MM.1S (cell line): ENCODE results near the gene DND1.
A peak's percentile ranks its signal among the peaks of the same experiment; 100 is the strongest.
"Not testable (repeated sequence)": the region's sequence is repeated elsewhere in the genome, so short reads cannot be mapped to it uniquely, and the experiment has no call there.

Experiments
- DNase-seq: peaks from one replicate; pipeline ENCODE4 v3.0.0-alpha.2; 2015
- H2AFZ ChIP-seq: fragments of 300-600 bp; sonication (generic); 2 replicates; pipeline ENCODE4 v1.6.0; 2016; ENCODE audit warnings: antibody characterized with exemption, low read length
- H3F3A ChIP-seq: fragments of 300-600 bp; sonication (generic); 2 replicates; pipeline ENCODE4 v1.6.1; 2016; ENCODE audit warnings: mild to moderate bottlenecking, antibody characterized with exemption, low read length, moderate library complexity, mixed read lengths; ENCODE audit not compliant: insufficient read depth
- H3K27ac ChIP-seq: fragments of 300-600 bp; sonication (generic); 2 replicates; pipeline ENCODE4 v1.5.1; 2016; ENCODE audit warnings: mild to moderate bottlenecking, low read length
- H3K27me3 ChIP-seq: fragments of 300-600 bp; sonication (generic); replicated peaks from 2 replicates; pipeline ENCODE4 v1.6.0; 2016; ENCODE audit warnings: low read length; ENCODE audit not compliant: insufficient read depth
- H3K36me3 ChIP-seq: fragments of 300-600 bp; sonication (generic); replicated peaks from 2 replicates; pipeline ENCODE4 v1.6.1; 2016; ENCODE audit warnings: mild to moderate bottlenecking, low read length, mixed read lengths; ENCODE audit not compliant: insufficient read depth
- H3K4me1 ChIP-seq: fragments of 300-600 bp; sonication (generic); 2 replicates; pipeline ENCODE4 v1.6.1; 2016; ENCODE audit warnings: low read length, mixed read lengths
- H3K4me2 ChIP-seq: fragments of 300-600 bp; sonication (generic); 2 replicates; pipeline ENCODE4 v1.6.0; 2016; ENCODE audit warnings: low read depth, low read length
- H3K4me3 ChIP-seq: fragments of 300-600 bp; sonication (generic); 2 replicates; pipeline ENCODE4 v1.5.1; 2016; ENCODE audit warnings: low read length, mixed read lengths
- H3K79me2 ChIP-seq: fragments of 300-600 bp; sonication (generic); 2 replicates; pipeline ENCODE4 v1.6.1; 2016; ENCODE audit warnings: mixed run types, low read length, mixed read lengths
- H3K9ac ChIP-seq: fragments of 300-600 bp; sonication (generic); 2 replicates; pipeline ENCODE4 v1.6.1; 2016; ENCODE audit warnings: low read length, mixed read lengths
- H3K9me2 ChIP-seq: fragments of 300-600 bp; sonication (generic); replicated peaks from 2 replicates; pipeline ENCODE4 v1.6.1; 2016; ENCODE audit warnings: mild to moderate bottlenecking, low read length, mixed read lengths; ENCODE audit not compliant: insufficient read depth
- H3K9me3 ChIP-seq: fragments of 300-600 bp; sonication (generic); replicated peaks from 2 replicates; pipeline ENCODE4 v1.6.1; 2016; ENCODE audit warnings: mild to moderate bottlenecking, low read length, mixed read lengths; ENCODE audit not compliant: insufficient read depth
- H4K20me1 ChIP-seq: fragments of 300-600 bp; sonication (generic); 2 replicates; pipeline ENCODE4 v1.6.1; 2016; ENCODE audit warnings: mild to moderate bottlenecking, low read length, moderate library complexity, mixed read lengths; ENCODE audit not compliant: insufficient read depth
- EZH2 ChIP-seq: fragments of 300-600 bp; sonication (generic); optimal IDR thresholded peaks from 2 replicates; pipeline ENCODE3; 2017; ENCODE audit warnings: low read depth, mild to moderate bottlenecking, antibody characterized with exemption, low read length, mixed read lengths
- EZH2phosphoT487 ChIP-seq: fragments of 300-600 bp; sonication (generic); IDR thresholded peaks from 2 replicates; pipeline ENCODE4 v1.6.1; 2018; ENCODE audit warnings: antibody characterized with exemption, low read length
- TF ChIP-seq, protein P1 (sequence below): fragments of 300-600 bp; sonication (generic); IDR thresholded peaks from 2 replicates; pipeline ENCODE4 v1.5.1; 2016; ENCODE audit warnings: antibody characterized with exemption, low read length, mixed read lengths

Gene DND1

DNA sequence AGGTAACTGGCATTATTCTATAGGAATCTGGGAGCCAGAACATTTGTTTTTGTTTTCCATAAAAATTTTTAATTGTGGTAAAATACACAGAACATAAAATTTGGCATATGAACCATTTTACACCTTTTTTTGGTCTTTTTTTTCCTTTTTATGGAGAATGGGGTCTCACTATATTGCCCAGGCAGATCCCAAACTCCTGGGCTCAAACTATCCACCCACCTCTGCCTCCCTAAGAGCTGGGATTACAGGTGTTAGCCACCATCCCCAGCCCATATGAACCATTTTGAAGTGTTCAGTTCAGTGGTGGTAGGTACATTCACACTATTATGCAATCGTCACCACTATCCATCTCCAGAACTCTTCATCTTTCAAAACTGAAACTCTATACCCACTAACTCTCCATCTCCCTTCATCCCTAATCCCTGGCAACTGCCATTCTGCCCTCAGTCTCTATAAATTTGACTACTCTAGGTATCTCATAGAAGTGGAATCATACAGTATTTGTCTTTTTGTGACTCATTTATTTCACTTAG, 40.3 kb upstream of the DND1 start:
- Histone ChIP-seq H3K79me2 (no peaks in the 10 kb centered on the region), H3K9ac (no peak overlapping the region), H3K4me2 (no peak overlapping the region), H3K9me2 (no peaks in the 10 kb centered on the region), H3K27ac (no peak overlapping the region), H4K20me1 (no peaks in the 10 kb centered on the region), H3K9me3 (no peaks in the 10 kb centered on the region), H3F3A (peaks cover 17% of the 10 kb centered on the region), H2AFZ (no peak overlapping the region), H3K4me3 (no peak overlapping the region), H3K36me3 (no peaks in the 10 kb centered on the region), H3K4me1 (peaks cover 6% of the 10 kb centered on the region; the same call in 1 of the 2 replicates), H3K27me3 (no peaks in the 10 kb centered on the region)
- no peak for DNase-seq
- TF ChIP-seq EZH2phosphoT487 (no peak), EZH2 (no peak)
- TF ChIP-seq, protein P1, sequence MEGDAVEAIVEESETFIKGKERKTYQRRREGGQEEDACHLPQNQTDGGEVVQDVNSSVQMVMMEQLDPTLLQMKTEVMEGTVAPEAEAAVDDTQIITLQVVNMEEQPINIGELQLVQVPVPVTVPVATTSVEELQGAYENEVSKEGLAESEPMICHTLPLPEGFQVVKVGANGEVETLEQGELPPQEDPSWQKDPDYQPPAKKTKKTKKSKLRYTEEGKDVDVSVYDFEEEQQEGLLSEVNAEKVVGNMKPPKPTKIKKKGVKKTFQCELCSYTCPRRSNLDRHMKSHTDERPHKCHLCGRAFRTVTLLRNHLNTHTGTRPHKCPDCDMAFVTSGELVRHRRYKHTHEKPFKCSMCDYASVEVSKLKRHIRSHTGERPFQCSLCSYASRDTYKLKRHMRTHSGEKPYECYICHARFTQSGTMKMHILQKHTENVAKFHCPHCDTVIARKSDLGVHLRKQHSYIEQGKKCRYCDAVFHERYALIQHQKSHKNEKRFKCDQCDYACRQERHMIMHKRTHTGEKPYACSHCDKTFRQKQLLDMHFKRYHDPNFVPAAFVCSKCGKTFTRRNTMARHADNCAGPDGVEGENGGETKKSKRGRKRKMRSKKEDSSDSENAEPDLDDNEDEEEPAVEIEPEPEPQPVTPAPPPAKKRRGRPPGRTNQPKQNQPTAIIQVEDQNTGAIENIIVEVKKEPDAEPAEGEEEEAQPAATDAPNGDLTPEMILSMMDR: no peak

DNA sequence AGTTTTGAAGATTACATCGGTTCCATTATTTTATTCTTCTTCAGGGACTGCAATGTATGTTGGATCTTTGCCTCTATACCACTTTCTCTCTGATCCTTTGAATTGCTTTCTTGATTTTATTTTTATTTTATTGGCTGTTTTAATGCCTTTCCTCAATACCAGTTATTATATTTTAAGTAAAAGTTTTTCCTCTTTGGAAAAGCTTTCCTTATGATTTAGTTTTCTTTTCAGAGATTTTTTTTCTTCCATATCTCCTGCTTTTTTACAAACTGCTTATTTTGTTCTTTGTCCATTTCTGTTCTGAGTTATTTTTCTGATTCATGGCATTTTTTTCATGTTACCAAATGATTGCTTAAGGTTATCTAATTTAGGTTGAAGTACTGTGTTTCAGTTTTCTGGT, 38.4 kb upstream of the DND1 start:
- H3K4me2 ChIP-seq: peak overlapping the region; percentile 66
- H3K36me3 ChIP-seq: no peaks in the 10 kb centered on the region
- no peak overlapping the region for H2AFZ ChIP-seq
- no peak for DNase-seq
- H3K79me2 ChIP-seq: no peaks in the 10 kb centered on the region
- peak overlapping the region; percentile 57 for H3K4me3 ChIP-seq
- H3K9me2 ChIP-seq: no peaks in the 10 kb centered on the region
- peaks cover 6% of the 10 kb centered on the region; the same call in 1 of the 2 replicates for H3K4me1 ChIP-seq
- H3F3A ChIP-seq: peaks cover 17% of the 10 kb centered on the region
- H3K27ac ChIP-seq: peak overlapping the region; percentile 63; the same call in 1 of the 2 replicates
- no peaks in the 10 kb centered on the region for H4K20me1 ChIP-seq
- peak overlapping the region; percentile 6; the same call in 1 of the 2 replicates for H3K9ac ChIP-seq
- H3K9me3 ChIP-seq: no peaks in the 10 kb centered on the region
- TF ChIP-seq, protein P1: no peak
- TF ChIP-seq EZH2phosphoT487 (no peak), EZH2 (no peak)
- no peaks in the 10 kb centered on the region for H3K27me3 ChIP-seq

DNA sequence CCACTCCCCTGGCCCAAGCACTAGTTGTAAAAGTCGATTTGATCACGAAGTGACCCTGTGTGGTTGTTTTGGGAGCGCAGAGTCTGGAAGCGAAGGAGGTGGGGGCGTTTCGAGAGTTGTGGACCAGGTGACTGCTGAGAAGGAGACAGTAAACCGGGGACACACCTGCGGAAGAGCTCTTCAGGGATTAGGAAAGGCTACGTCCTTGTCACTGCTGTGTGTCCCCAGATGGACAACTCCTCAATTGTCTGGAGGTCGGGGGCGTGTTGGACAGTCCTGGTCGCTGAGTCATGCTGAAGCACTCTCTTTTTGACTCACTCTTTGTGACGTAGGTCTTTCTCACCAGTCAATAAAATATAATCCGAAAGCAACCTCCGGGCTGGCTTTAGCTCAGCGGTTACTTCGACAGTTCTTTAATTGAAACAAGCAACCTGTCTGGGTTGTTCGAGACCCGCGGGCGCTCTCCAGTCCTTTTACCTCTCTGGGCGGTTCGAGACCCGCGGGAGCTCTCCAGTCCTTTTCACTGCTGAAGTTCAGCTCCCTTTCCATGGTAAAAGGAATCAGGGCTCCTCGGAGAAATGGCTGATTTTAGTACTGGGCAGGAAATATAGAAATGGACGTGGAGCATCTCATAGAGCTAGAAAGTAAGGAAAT, 37.6 kb upstream of the DND1 start:
- no peaks in the 10 kb centered on the region for H3K36me3 ChIP-seq
- no peak for TF ChIP-seq EZH2
- TF ChIP-seq, protein P1: no peak
- no peak for TF ChIP-seq EZH2phosphoT487
- peak overlapping the region; percentile 66 for H3K4me2 ChIP-seq
- H3K27me3 ChIP-seq: no peaks in the 10 kb centered on the region
- H3K9me2 ChIP-seq: no peaks in the 10 kb centered on the region
- DNase-seq: peak; percentile 94
- H2AFZ ChIP-seq: peak overlapping the region; percentile 59
- peak overlapping the region; percentile 51 for H3K9ac ChIP-seq
- no peaks in the 10 kb centered on the region for H3K9me3 ChIP-seq
- no peaks in the 10 kb centered on the region for H3K79me2 ChIP-seq
- H4K20me1 ChIP-seq: no peaks in the 10 kb centered on the region
- H3K4me1 ChIP-seq: peaks cover 6% of the 10 kb centered on the region; the same call in 1 of the 2 replicates
- H3F3A ChIP-seq: peaks cover 17% of the 10 kb centered on the region
- peak overlapping the region; percentile 63; the same call in 1 of the 2 replicates for H3K27ac ChIP-seq
- H3K4me3 ChIP-seq: peak overlapping the region; percentile 57

DNA sequence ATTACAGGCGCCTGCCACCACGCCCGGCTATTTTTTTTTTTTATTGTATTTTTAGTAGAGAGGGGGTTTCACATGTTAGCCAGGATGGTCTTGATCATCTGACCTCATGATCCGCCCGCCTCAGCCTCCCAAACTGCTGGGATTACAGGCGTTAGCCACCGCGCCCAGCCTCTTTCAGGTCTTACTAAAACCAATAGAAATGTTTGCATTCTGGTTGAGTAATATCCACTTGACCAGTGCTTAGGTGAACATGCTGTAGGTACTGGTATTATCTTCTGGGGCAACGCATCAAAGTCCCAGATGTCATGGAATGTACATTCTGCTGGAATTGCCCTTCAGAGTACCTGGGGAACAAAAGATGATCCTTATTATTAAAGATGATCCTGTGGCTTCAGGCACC, 35.4 kb upstream of the DND1 start:
- not testable (repeated sequence) for H3K4me2 ChIP-seq, DNase-seq, H3K27me3 ChIP-seq

More for the DNA sequence above, 35.4 kb upstream of the DND1 start:
- not testable (repeated sequence) for H3K9ac ChIP-seq, H3K79me2 ChIP-seq, H3K4me1 ChIP-seq, H3K9me3 ChIP-seq, H3K27ac ChIP-seq, H3K4me3 ChIP-seq, H3K9me2 ChIP-seq, H2AFZ ChIP-seq, H3K36me3 ChIP-seq, H4K20me1 ChIP-seq
- H3F3A ChIP-seq: peaks cover 17% of the 10 kb centered on the region
